Mesendoderm (in vitro differentiated cells): Measurements from ENCODE around the gene STIM2.

Experiments
- DNase-seq: peaks from one replicate; pipeline ENCODE4 v3.0.0; 2013
- H2AK5ac ChIP-seq: 2 replicates; pipeline ENCODE4 v1.6.1; 2013; ENCODE audit warnings: low read length, inconsistent platforms
- H2BK120ac ChIP-seq: 2 replicates; pipeline ENCODE4 v1.6.1; 2013; ENCODE audit warnings: low read depth, mild to moderate bottlenecking, low read length, moderate library complexity, mixed read lengths
- H2BK15ac ChIP-seq: replicated peaks from 2 replicates; pipeline ENCODE4 v1.6.1; 2013; ENCODE audit warnings: low read depth, mild to moderate bottlenecking, moderate library complexity
- H2BK5ac ChIP-seq: 2 replicates; pipeline ENCODE4 v1.6.1; 2013; ENCODE audit warnings: low read length, inconsistent platforms
- H3K18ac ChIP-seq: 2 replicates; pipeline ENCODE4 v1.6.1; 2013; ENCODE audit warnings: mild to moderate bottlenecking, low read length, mixed read lengths
- H3K23ac ChIP-seq: one replicate; pipeline ENCODE4 v1.6.1; 2013; ENCODE audit warnings: low read length
- H3K27ac ChIP-seq: 2 replicates; pipeline ENCODE4 v1.5.1; 2013; ENCODE audit warnings: low read depth, mild to moderate bottlenecking, inconsistent platforms, low read length, moderate library complexity
- H3K27me3 ChIP-seq: 2 replicates; pipeline ENCODE4 v1.6.1; 2013; ENCODE audit warnings: low read length, control low read depth, mild to moderate bottlenecking, inconsistent platforms; ENCODE audit not compliant: insufficient read depth, poor library complexity
- H3K36me3 ChIP-seq: 2 replicates; pipeline ENCODE4 v1.6.1; 2013; ENCODE audit warnings: low read length, inconsistent platforms; ENCODE audit not compliant: control insufficient read depth, insufficient read depth
- H3K4ac ChIP-seq: one replicate; pipeline ENCODE4 v1.6.1; 2013; ENCODE audit warnings: low read depth, mild to moderate bottlenecking, low read length, moderate library complexity
- H3K4me1 ChIP-seq: 2 replicates; pipeline ENCODE4 v1.6.1; 2013; ENCODE audit warnings: low read depth, low read length, inconsistent platforms; ENCODE audit not compliant: control insufficient read depth
- H3K4me2 ChIP-seq: 2 replicates; pipeline ENCODE4 v1.6.1; 2013; ENCODE audit warnings: low read length
- H3K4me3 ChIP-seq: 2 replicates; pipeline ENCODE4 v1.5.1; 2013; ENCODE audit warnings: mild to moderate bottlenecking, low read length
- H3K56ac ChIP-seq: one replicate; pipeline ENCODE4 v1.6.1; 2013; ENCODE audit warnings: low read length
- H3K79me1 ChIP-seq: 2 replicates; pipeline ENCODE4 v1.6.1; 2013; ENCODE audit warnings: low read length, inconsistent platforms
- H3K79me2 ChIP-seq: 2 replicates; pipeline ENCODE4 v1.6.1; 2013; ENCODE audit warnings: mild to moderate bottlenecking, low read length; ENCODE audit not compliant: control insufficient read depth, insufficient read depth
- H3K9ac ChIP-seq: 2 replicates; pipeline ENCODE4 v1.6.1; 2013; ENCODE audit warnings: low read length, inconsistent platforms
- H4K5ac ChIP-seq: one replicate; pipeline ENCODE4 v1.6.1; 2013; ENCODE audit warnings: low read length
- H4K8ac ChIP-seq: one replicate; pipeline ENCODE4 v1.6.1; 2013; ENCODE audit warnings: low read depth, mild to moderate bottlenecking, control low read depth, low read length, moderate library complexity
- WGBS: extraction: QIAGEN DNeasy Blood & Tissue Kit; methylation state at CpG from one replicate; pipeline ENCODE4 v1.1.7; 2013; ENCODE audit warnings: low lambda C conversion rate, missing lambda C conversion rate; ENCODE audit not compliant: insufficient coverage; ENCODE audit errors: extremely low coverage; 5-methylcytosine and 5-hydroxymethylcytosine counted together

STIM2 gene

DNA sequence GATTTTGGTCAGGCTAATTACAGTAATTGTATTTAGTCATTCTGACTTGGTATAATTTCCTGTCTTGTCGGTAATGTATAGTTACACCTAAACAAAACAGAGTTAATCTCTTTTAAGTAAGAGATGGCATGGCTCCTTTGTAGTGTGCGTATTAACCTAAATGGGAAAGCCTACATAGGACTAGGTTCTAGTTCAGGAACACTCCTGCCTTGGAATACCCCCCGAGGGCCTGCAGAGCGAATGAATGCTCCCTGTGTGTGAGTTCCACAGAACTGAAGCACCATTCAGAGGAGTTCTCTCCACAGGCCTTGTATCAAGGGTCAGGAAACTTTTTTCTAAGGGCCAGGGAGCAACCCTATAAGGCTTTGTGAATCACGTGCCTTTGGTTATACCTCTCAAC is 44.9 kb upstream of the STIM2 start:
- no peak overlapping the region for H3K23ac ChIP-seq
- H2BK120ac ChIP-seq, result no peak overlapping the region
- no peak overlapping the region for H3K9ac ChIP-seq
- H3K79me2 ChIP-seq, result no peaks in the 10 kb centered on the region
- no peak overlapping the region for H2BK15ac ChIP-seq
- H3K4me3 ChIP-seq, result no peak overlapping the region
- H3K36me3 ChIP-seq, result no peaks in the 10 kb centered on the region
- no peak overlapping the region for H4K5ac ChIP-seq
- no peak overlapping the region for H4K8ac ChIP-seq
- no peak for DNase-seq
- H3K4me2 ChIP-seq, result no peak overlapping the region
- no peak overlapping the region for H3K56ac ChIP-seq
- no peak overlapping the region for H3K18ac ChIP-seq
- H2AK5ac ChIP-seq, result no peak overlapping the region
- no peaks in the 10 kb centered on the region for H3K27me3 ChIP-seq
- WGBS, result no CpG with 5 or more reads among the region's 5 CpGs
- H3K4ac ChIP-seq, result no peak overlapping the region
- H2BK5ac ChIP-seq, result no peak overlapping the region
- H3K27ac ChIP-seq, result no peak overlapping the region
- no peaks in the 10 kb centered on the region for H3K79me1 ChIP-seq
- peaks cover 4% of the 10 kb centered on the region for H3K4me1 ChIP-seq

DNA sequence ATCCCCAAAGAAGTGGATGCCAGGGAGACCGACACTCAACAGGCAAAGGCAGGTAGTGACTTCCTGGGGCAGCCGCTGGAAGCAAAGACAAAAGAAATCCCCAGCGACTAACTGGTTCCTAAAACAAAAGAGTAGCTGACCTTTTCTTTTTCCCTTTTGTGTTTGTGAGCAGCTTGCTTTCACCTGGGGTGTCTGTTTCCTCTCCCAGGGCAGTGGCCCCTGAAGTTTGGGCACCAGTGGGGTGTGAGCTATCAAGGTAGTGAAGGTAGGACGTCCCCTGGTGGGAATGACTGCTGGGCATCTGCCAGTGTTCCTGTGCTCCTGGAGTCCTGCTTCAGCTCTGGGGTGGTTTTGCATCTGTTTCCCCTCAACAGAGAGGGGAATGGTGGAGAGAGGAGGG is 41.6 kb upstream of the STIM2 start:
- DNase-seq, result no peak
- H3K9ac ChIP-seq, result no peak overlapping the region
- no peaks in the 10 kb centered on the region for H3K79me1 ChIP-seq
- H3K18ac ChIP-seq, result no peak overlapping the region
- no peak overlapping the region for H2BK5ac ChIP-seq
- WGBS, result no CpG with 5 or more reads among the region's 4 CpGs
- no peak overlapping the region for H3K56ac ChIP-seq
- H2AK5ac ChIP-seq, result no peak overlapping the region
- no peak overlapping the region for H3K4me3 ChIP-seq
- H4K5ac ChIP-seq, result no peak overlapping the region
- no peak overlapping the region for H3K27ac ChIP-seq
- peak overlapping the region; percentile 48 for H3K23ac ChIP-seq
- no peak overlapping the region for H3K4me2 ChIP-seq
- no peaks in the 10 kb centered on the region for H3K27me3 ChIP-seq
- H3K4ac ChIP-seq, result no peak overlapping the region
- no peak overlapping the region for H2BK15ac ChIP-seq
- peaks cover 4% of the 10 kb centered on the region for H3K4me1 ChIP-seq
- H4K8ac ChIP-seq, result no peak overlapping the region
- H2BK120ac ChIP-seq, result no peak overlapping the region
- no peaks in the 10 kb centered on the region for H3K36me3 ChIP-seq
- H3K79me2 ChIP-seq, result no peaks in the 10 kb centered on the region

DNA sequence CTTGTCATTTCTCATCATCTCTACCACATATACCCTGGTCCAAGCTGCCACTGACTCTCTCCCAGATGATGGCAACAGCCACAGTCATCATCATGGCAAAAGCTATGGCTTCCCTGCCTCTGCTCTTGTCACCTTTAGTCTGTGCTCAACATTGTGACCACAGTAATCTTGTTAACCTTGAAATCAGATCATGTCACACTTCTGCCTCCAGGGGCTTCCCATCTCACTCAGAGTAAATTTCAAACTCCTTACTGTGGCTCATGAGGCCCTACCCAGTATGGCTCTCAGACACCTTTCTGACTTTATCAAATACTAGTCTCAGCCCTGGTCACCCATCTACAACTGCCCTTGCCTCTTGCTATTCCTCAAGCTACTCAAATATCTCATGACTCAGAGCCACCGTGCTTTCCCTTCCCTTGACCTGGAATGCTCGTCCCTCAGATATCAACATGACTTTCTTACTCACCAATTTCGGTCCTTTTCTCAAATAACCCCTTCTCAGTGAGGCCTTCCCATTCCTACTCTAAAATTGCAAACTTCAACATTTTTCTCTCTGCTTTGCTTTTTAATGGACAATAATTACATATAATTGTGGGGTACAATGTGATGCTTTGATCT is 41.1 kb upstream of the STIM2 start:
- Histone ChIP-seq H4K8ac (no peak overlapping the region), H3K4me3 (no peak overlapping the region), H2BK5ac (no peak overlapping the region), H4K5ac (no peak overlapping the region), H3K4me1 (peaks cover 4% of the 10 kb centered on the region), H3K9ac (no peak overlapping the region), H3K18ac (no peak overlapping the region), H3K56ac (no peak overlapping the region), H3K79me1 (no peaks in the 10 kb centered on the region), H3K27me3 (no peaks in the 10 kb centered on the region), H2BK120ac (no peak overlapping the region), H3K36me3 (no peaks in the 10 kb centered on the region), H3K27ac (no peak overlapping the region), H2AK5ac (no peak overlapping the region), H3K4ac (no peak overlapping the region), H2BK15ac (no peak overlapping the region), H3K4me2 (no peak overlapping the region), H3K23ac (no peak overlapping the region), H3K79me2 (no peaks in the 10 kb centered on the region)
- no CpG with 5 or more reads among the region's 3 CpGs for WGBS
- peak; percentile 53 for DNase-seq

DNA sequence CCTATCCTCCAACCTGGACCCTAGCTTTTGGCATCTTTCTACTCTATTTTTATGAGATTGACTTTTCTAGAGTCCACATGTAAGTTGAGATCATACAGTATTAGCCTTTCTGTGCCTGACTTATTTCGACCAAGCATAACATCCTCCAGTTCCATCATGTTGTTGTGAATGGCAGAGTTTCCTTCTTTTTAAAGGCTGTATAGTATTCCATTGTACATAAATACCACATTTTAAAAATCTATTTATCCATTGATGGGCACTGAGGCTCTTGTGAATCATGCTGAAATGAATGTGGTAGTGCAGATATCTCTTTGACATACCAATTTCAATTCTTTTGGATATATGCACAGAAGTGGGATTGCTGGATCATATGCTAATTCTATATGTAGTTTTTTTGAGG is 40.3 kb upstream of the STIM2 start:
- Histone ChIP-seq H3K56ac (no peak overlapping the region), H3K27me3 (no peaks in the 10 kb centered on the region), H3K79me2 (no peaks in the 10 kb centered on the region), H4K5ac (no peak overlapping the region), H2BK5ac (no peak overlapping the region), H2BK15ac (no peak overlapping the region), H2BK120ac (no peak overlapping the region), H3K27ac (no peak overlapping the region), H2AK5ac (no peak overlapping the region), H3K4me2 (no peak overlapping the region), H3K4ac (no peak overlapping the region), H3K18ac (no peak overlapping the region), H3K4me3 (no peak overlapping the region), H3K36me3 (no peaks in the 10 kb centered on the region), H3K79me1 (no peaks in the 10 kb centered on the region), H4K8ac (no peak overlapping the region), H3K23ac (no peak overlapping the region), H3K4me1 (peaks cover 4% of the 10 kb centered on the region), H3K9ac (no peak overlapping the region)
- no peak for DNase-seq
- WGBS, result no CpG with 5 or more reads among the region's 1 CpG

DNA sequence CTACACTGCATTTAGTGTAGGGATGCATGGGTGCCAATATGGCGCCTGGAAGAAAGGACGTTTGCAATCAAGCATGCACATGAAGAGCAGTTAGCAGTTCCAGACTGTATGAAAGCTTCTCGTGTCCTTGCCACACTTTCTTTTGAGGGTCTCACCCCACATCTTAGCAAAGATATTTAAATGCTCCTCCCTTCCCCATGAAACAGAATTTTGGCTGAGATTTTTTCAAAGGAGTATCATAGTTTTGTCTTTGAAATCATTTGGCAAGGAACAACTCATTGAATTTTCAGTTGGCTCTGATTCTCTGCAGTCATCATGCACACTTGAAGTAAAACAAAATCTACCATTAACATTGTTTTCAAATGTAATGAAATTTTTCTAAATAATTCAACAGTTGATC is 39.6 kb upstream of the STIM2 start:
- Histone ChIP-seq H2AK5ac (no peak overlapping the region), H4K8ac (no peak overlapping the region), H3K4me3 (no peak overlapping the region), H3K27me3 (no peaks in the 10 kb centered on the region), H2BK5ac (no peak overlapping the region), H3K79me2 (no peaks in the 10 kb centered on the region), H3K56ac (no peak overlapping the region), H3K27ac (no peak overlapping the region), H2BK120ac (no peak overlapping the region), H3K36me3 (no peaks in the 10 kb centered on the region), H3K9ac (no peak overlapping the region), H3K4ac (no peak overlapping the region), H3K4me2 (no peak overlapping the region), H3K18ac (no peak overlapping the region), H2BK15ac (no peak overlapping the region), H4K5ac (no peak overlapping the region), H3K23ac (no peak overlapping the region), H3K79me1 (no peaks in the 10 kb centered on the region), H3K4me1 (peaks cover 4% of the 10 kb centered on the region)
- no peak for DNase-seq
- WGBS, result no CpG with 5 or more reads among the region's 3 CpGs
